Esophagus muscularis mucosa (tissue), 4 donors: ENCODE measurements around the gene BICRA. TPM values are rescaled to one million over a fixed set of nuclear protein-coding genes. Genes with fewer than 3 reads are reported as not detected.

Source experiments
- DNase-seq: peaks from one replicate; pipeline ENCODE4 v3.0.0-alpha.2; 2017; ENCODE audit errors: extremely low spot score
- H3K27ac ChIP-seq, 4 donors: fragments of 200-600 bp; sonication (generic); replicated peaks in 1 of 4; 1 replicate in 3 of 4; 2 replicates in 1 of 4; pipeline ENCODE4 v1.5.1; 2016 to 2019; ENCODE audit warnings: mild to moderate bottlenecking in 1 of 4
- H3K27me3 ChIP-seq, 4 donors: fragments of 200-600 bp; sonication (generic); one replicate each; pipeline versions ENCODE4 v1.5.1 to v1.6.0; 2016 to 2019
- H3K36me3 ChIP-seq, 4 donors: fragments of 200-600 bp; sonication (generic); one replicate each; pipeline ENCODE4 v1.5.1; 2016 to 2019
- H3K4me1 ChIP-seq, 4 donors: fragments of 200-600 bp; sonication (generic); one replicate each; pipeline ENCODE4 v1.5.1; 2016 to 2019
- H3K4me3 ChIP-seq, 4 donors: fragments of 200-600 bp; sonication (generic); 1 replicate in 2 of 4; 2 replicates in 2 of 4; pipeline ENCODE4 v1.5.1; 2016 to 2019; ENCODE audit warnings: mild to moderate bottlenecking in 4 of 4, moderate library complexity in 1 of 4
- H3K9me3 ChIP-seq, 4 donors: fragments of 200-600 bp; sonication (generic); 1 replicate in 3 of 4; 2 replicates in 1 of 4; pipeline ENCODE4 v1.5.1; 2016 to 2019
- CTCF ChIP-seq, 3 experiments: fragments of 200-600 bp in 2 of 3; fragments of 450-650 bp in 1 of 3; sonication (generic) in 2 of 3; IDR thresholded peaks; one replicate each; pipeline ENCODE4 v1.5.1; 2017 to 2019; ENCODE audit warnings: antibody characterized with exemption in 3 of 3, mild to moderate bottlenecking in 2 of 3, moderate library complexity in 1 of 3
- EP300 ChIP-seq: sonication (generic); formaldehyde crosslinking; IDR thresholded peaks from one replicate; pipeline ENCODE4 v1.6.1; 2017; ENCODE audit warnings: antibody characterized with exemption
- POLR2A ChIP-seq: fragments of 450-650 bp; IDR thresholded peaks from one replicate; pipeline ENCODE4 v1.6.1; 2017; ENCODE audit warnings: antibody characterized with exemption, moderate library complexity, mild to moderate bottlenecking, low read depth
- POLR2AphosphoS5 ChIP-seq, 2 donors: sonication (generic); formaldehyde crosslinking; IDR thresholded peaks; one replicate each; pipeline ENCODE4 v1.6.1; 2017; ENCODE audit warnings: antibody characterized with exemption in 2 of 2
- WGBS: methylation state at CpG from one replicate; pipeline ENCODE4 v1.1.5; 2018; 5-methylcytosine and 5-hydroxymethylcytosine counted together
- intact Hi-C: fragments of 100-400 bp; cut with DNase I; formaldehyde crosslinking; loops from one replicate; pipeline ENCODE4 v1.15.1; 2023
- total RNA-seq, 4 donors: library from RNA; depleted of rRNA; stranded (reverse); fragments of >200 nt; gene quantifications; one replicate each; pipeline versions ENCODE4 v1.1.0 to v1.2.1, GENCODE V29; 2016

The BICRA gene
- total RNA-seq, 4 donors from 2014 or later: 10.9 to 15.0 (median 13.8) TPM

- intact Hi-C loops: loop anchor here (5.0 kb wide), 1 partner anchor 53 kb away; no protein-coding TSS in a partner anchor
- H3K36me3 ChIP-seq: peaks cover 0 to 7% (median 0%) of the 10 kb centered on the region in 4 donors
- WGBS: 50% methylated on average over 3 of the region's 3 CpGs
- H3K27ac ChIP-seq: peak overlapping the region; percentile 79 to 99 (median 98)
- DNase-seq: no peak
- H3K4me3 ChIP-seq: no peak overlapping the region
- H3K27me3 ChIP-seq: no peaks in the 10 kb centered on the region
- H3K4me1 ChIP-seq: peaks cover 43 to 79% (median 76%) of the 10 kb centered on the region in 4 donors
- no peaks in the 10 kb centered on the region for H3K9me3 ChIP-seq
- no peak for TF ChIP-seq POLR2AphosphoS5 (IDR thresholded peaks at IDR 0.05)
- TF ChIP-seq POLR2A: no peak
These were observed 5.0 kb downstream of the BICRA start for GRCh38 chr19:47614021-47614295.

GRCh38 chr19:47614559-47614958 lies 5.6 kb downstream of the BICRA start:
- 96% methylated on average over 10 of the region's 10 CpGs for WGBS
- Histone ChIP-seq H3K27ac (peak overlapping the region in 3 of 4 donors; percentile 97 to 99 (median 99)), H3K4me3 (no peak overlapping the region), H3K36me3 (peaks cover 0 to 7% (median 0%) of the 10 kb centered on the region in 4 donors), H3K9me3 (no peaks in the 10 kb centered on the region), H3K4me1 (peaks cover 49 to 85% (median 82%) of the 10 kb centered on the region in 4 donors), H3K27me3 (no peaks in the 10 kb centered on the region)
- TF ChIP-seq CTCF (IDR thresholded peaks at IDR 0.05) (no peak), POLR2AphosphoS5 (IDR thresholded peaks at IDR 0.05) (no peak), POLR2A (no peak), EP300 (no peak)
- no peak for DNase-seq
- intact Hi-C loops: loop anchor here (5.0 kb wide), 1 partner anchor 53 kb away; no protein-coding TSS in a partner anchor

GRCh38 chr19:47615230-47615629 lies 6.3 kb downstream of the BICRA start:
- H3K36me3 ChIP-seq: peaks cover 0 to 7% (median under 1%) of the 10 kb centered on the region in 4 donors
- no peak overlapping the region for H3K4me3 ChIP-seq
- H3K9me3 ChIP-seq: no peaks in the 10 kb centered on the region
- intact Hi-C loops: no loop called here
- DNase-seq: no peak
- WGBS: 81% methylated on average over 7 of the region's 7 CpGs
- H3K27me3 ChIP-seq: no peaks in the 10 kb centered on the region
- H3K4me1 ChIP-seq: peaks cover 54 to 90% (median 85%) of the 10 kb centered on the region in 4 donors
- peak overlapping the region in 2 of 4 donors; percentile 0 to 23 for H3K27ac ChIP-seq
- TF ChIP-seq POLR2AphosphoS5 (IDR thresholded peaks at IDR 0.05) (no peak), CTCF (IDR thresholded peaks at IDR 0.05) (no peak), POLR2A (no peak), EP300 (no peak)

- intact Hi-C loops: no loop called here
- WGBS: 75% methylated on average over 7 of the region's 7 CpGs
- Histone ChIP-seq H3K9me3 (no peaks in the 10 kb centered on the region), H3K4me1 (peaks cover 50 to 86% (median 84%) of the 10 kb centered on the region in 4 donors), H3K27ac (peak overlapping the region in 3 of 4 donors; percentile 0 to 23 (median 12)), H3K4me3 (no peak overlapping the region), H3K27me3 (no peaks in the 10 kb centered on the region), H3K36me3 (peaks cover 0 to 7% (median 3%) of the 10 kb centered on the region in 4 donors)
- TF ChIP-seq POLR2A (no peak), POLR2AphosphoS5 (IDR thresholded peaks at IDR 0.05) (no peak), EP300 (no peak), CTCF (IDR thresholded peaks at IDR 0.05) (no peak)
- no peak for DNase-seq
These were observed 6.8 kb downstream of the BICRA start for GRCh38 chr19:47615714-47616113.

- 29% methylated on average over 12 of the region's 14 CpGs for WGBS
- H3K27ac ChIP-seq: peak overlapping the region; percentile 77 to 81 (median 80)
- no peaks in the 10 kb centered on the region for H3K9me3 ChIP-seq
- TF ChIP-seq POLR2A (no peak), POLR2AphosphoS5 (IDR thresholded peaks at IDR 0.05) (peak; percentile 69 to 79)
- H3K4me3 ChIP-seq: peak overlapping the region in 1 of 4 donors; percentile 2
- peaks cover 31 to 81% (median 71%) of the 10 kb centered on the region in 4 donors for H3K4me1 ChIP-seq
- H3K36me3 ChIP-seq: peaks cover 0 to 8% (median 4%) of the 10 kb centered on the region in 4 donors
- DNase-seq: no peak
- H3K27me3 ChIP-seq: no peaks in the 10 kb centered on the region
- intact Hi-C loops: no loop called here
These were observed 9.8 kb downstream of the BICRA start for GRCh38 chr19:47618771-47619170.

- no peak overlapping the region for H3K4me3 ChIP-seq
- H3K36me3 ChIP-seq: peaks cover 0 to 8% (median 3%) of the 10 kb centered on the region in 4 donors
- H3K27me3 ChIP-seq: no peaks in the 10 kb centered on the region
- 71% methylated on average over 6 of the region's 6 CpGs for WGBS
- H3K9me3 ChIP-seq: no peaks in the 10 kb centered on the region
- TF ChIP-seq POLR2AphosphoS5 (IDR thresholded peaks at IDR 0.05) (no peak), POLR2A (no peak), CTCF (IDR thresholded peaks at IDR 0.05) (no peak), EP300 (no peak)
- intact Hi-C loops: no loop called here
- no peak for DNase-seq
- H3K27ac ChIP-seq: peak overlapping the region; percentile 77 to 81 (median 80)
- peaks cover 40 to 83% (median 73%) of the 10 kb centered on the region in 4 donors for H3K4me1 ChIP-seq
These were observed 10.8 kb downstream of the BICRA start for GRCh38 chr19:47619763-47620162.
